22Rv1 (cell line): ENCODE results near the gene CA10.

Source experiments
- H3K27ac ChIP-seq: fragments of 450-650 bp; 2 replicates; pipeline ENCODE4 v1.5.1; 2017
- CTCF ChIP-seq: fragments of 450-650 bp; IDR thresholded peaks from 2 replicates; pipeline ENCODE4 v1.5.1; 2017; ENCODE audit warnings: mild to moderate bottlenecking
- ZFX ChIP-seq: fragments of 450-650 bp; IDR thresholded peaks from 2 replicates; pipeline ENCODE4 v1.6.1; 2017; ENCODE audit warnings: antibody characterized with exemption, borderline replicate concordance

Gene CA10

GRCh38 chr17:51667706-51668083 is 490.8 kb downstream of the CA10 start:
- no peak overlapping the region for H3K27ac ChIP-seq
- TF ChIP-seq ZFX (no peak), CTCF (no peak)

GRCh38 chr17:51666971-51667705 is 491.4 kb downstream of the CA10 start:
- TF ChIP-seq CTCF (no peak), ZFX (no peak)
- H3K27ac ChIP-seq: no peak overlapping the region

GRCh38 chr17:51662204-51663056 is 496.1 kb downstream of the CA10 start:
- no peak overlapping the region for H3K27ac ChIP-seq
- TF ChIP-seq ZFX: no peak
- no peak for TF ChIP-seq CTCF

DNA sequence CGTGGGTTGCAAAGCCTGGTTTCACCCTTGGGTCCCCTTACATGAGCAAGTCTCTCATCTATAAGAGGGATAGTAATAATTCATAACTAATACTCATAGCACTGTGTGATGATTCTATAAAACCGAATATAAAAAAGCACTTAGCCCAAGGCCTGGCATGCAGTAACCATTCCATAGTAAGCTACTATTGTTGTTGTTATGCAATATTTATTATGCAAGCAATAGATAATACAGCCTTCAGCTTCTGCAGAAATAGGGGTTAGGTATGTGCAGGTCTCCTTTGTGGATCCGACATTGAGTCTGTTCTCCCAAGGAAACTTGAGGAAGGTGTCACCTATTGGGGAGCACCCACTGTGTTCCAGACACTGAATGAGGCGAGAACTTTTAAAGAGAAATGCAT is 497.1 kb downstream of the CA10 start:
- no peak overlapping the region for H3K27ac ChIP-seq
- TF ChIP-seq CTCF: no peak
- TF ChIP-seq ZFX: no peak

DNA sequence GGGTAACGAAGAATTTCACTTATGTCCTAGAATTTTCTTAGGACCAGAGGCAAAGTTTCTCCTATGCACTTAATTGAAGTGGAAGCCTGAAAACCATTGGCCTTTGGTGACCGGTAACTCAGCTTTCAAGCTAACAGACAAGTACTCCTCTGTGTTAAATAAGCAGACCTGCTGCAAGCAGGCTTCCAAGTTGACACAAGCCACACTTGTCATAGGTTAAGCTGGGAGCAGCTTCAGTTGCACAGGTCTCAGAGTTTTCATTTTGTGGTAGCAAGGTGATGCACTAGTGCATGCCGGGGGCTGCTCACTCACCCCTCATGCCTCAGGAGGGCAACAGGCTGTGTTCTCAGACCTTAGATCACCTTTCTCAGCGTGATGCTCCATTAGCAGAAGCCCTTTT is 498.2 kb downstream of the CA10 start:
- no peak overlapping the region for H3K27ac ChIP-seq
- no peak for TF ChIP-seq CTCF
- TF ChIP-seq ZFX: no peak

DNA sequence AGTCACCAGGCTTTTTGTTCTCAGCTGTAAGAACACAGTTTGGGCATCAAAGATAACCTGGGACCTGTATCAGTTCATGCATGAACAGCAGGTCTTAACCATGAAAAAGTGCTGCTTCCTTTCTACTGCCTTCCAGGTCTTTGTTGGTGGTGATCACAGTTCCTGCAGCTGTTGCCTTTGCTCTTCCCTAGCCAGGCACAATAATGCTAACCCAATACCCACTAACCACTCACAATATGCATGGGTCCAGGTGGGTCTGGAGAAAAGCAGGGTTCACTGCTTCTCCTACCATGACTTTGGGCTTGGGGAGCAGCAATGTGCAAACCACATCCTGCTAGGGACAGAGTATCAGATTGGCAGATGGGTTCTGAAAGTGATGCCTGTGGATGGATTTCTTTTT is 501.3 kb downstream of the CA10 start:
- no peak overlapping the region for H3K27ac ChIP-seq
- no peak for TF ChIP-seq CTCF
- no peak for TF ChIP-seq ZFX

- H3K27ac ChIP-seq: no peak overlapping the region
- TF ChIP-seq ZFX (no peak), CTCF (no peak)
These were observed 504.6 kb downstream of the CA10 start for GRCh38 chr17:51653878-51654277.
